ENCODE measurements around the gene KCNQ2. TPM values are rescaled to one million over a fixed set of nuclear protein-coding genes. Genes with fewer than 3 reads are reported as not detected.
"Not testable (repeated sequence)": the region's sequence is repeated elsewhere in the genome, so short reads cannot be mapped to it uniquely, and the experiment has no call there.

The KCNQ2 gene
- total and polyA plus RNA-seq, 12 donors: 0.69 to 81.6 (median 10.3) TPM; not detected in 3

DNA sequence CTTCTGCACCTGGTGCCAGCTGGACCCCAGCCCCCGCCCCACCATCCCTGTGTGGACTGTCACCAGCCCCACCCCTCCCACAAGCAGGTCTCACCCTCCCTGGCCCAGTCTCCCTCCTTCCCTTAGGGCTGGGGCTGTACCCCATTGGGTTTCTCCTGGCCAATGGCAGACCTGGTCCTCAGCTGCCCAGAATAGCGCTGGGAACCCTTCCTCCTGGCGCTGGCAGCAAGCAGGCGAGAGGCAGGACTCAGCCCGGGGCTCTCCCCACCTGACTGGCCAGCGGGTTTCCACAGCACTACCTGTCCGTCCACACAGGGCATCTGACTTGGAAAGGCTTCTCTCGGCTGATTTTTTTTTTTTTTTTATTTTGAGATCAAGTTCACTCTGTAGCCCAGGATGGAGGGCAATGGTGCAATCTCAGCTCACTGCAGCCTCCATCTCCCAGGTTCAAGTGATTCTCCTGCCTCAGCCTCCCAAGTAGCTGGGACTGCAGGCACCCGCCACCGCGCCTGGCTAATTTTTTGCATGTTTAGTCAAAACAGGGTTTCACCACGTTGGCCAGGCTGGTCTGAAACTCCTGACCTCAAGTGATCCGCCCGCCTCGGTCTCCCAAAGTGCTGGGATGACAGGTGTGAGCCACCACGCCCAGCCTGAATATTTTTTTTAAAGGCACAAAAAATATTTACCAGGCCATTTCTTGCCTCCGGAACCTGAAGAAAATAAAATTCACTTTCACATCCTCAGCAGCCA is 89.7 kb downstream of the KCNQ2 start:
- Histone ChIP-seq H3K4me1 (replicated peaks in 1 of 2) (no peaks in the 10 kb centered on the region), H3K36me3 (replicated peaks in 1 of 2) (no peaks in the 10 kb centered on the region), H3K9me3 (replicated peaks in 1 of 3) (peaks cover 0 to 7% (median 0%) of the 10 kb centered on the region in 3 donors), H3K27me3 (peaks cover 9% of the 10 kb centered on the region), H3K27ac (no peak overlapping the region), H3K4me3 (no peak overlapping the region)
- WGBS, 4 donors: 55 to 64% (median 61%) methylated on average over 16 to 17 of the region's 17 CpGs
- intact Hi-C loops (cut with DNase I): loop anchor here in 1 of 2 donors (2.0 kb wide), 1 partner anchor 74 kb away; no protein-coding TSS in a partner anchor
- TF ChIP-seq, protein P1, sequence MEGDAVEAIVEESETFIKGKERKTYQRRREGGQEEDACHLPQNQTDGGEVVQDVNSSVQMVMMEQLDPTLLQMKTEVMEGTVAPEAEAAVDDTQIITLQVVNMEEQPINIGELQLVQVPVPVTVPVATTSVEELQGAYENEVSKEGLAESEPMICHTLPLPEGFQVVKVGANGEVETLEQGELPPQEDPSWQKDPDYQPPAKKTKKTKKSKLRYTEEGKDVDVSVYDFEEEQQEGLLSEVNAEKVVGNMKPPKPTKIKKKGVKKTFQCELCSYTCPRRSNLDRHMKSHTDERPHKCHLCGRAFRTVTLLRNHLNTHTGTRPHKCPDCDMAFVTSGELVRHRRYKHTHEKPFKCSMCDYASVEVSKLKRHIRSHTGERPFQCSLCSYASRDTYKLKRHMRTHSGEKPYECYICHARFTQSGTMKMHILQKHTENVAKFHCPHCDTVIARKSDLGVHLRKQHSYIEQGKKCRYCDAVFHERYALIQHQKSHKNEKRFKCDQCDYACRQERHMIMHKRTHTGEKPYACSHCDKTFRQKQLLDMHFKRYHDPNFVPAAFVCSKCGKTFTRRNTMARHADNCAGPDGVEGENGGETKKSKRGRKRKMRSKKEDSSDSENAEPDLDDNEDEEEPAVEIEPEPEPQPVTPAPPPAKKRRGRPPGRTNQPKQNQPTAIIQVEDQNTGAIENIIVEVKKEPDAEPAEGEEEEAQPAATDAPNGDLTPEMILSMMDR (IDR thresholded peaks at IDR 0.05): no peak
- no peak for TF ChIP-seq POLR2A (IDR thresholded peaks at IDR 0.05)
- DNase-seq: no peak

DNA sequence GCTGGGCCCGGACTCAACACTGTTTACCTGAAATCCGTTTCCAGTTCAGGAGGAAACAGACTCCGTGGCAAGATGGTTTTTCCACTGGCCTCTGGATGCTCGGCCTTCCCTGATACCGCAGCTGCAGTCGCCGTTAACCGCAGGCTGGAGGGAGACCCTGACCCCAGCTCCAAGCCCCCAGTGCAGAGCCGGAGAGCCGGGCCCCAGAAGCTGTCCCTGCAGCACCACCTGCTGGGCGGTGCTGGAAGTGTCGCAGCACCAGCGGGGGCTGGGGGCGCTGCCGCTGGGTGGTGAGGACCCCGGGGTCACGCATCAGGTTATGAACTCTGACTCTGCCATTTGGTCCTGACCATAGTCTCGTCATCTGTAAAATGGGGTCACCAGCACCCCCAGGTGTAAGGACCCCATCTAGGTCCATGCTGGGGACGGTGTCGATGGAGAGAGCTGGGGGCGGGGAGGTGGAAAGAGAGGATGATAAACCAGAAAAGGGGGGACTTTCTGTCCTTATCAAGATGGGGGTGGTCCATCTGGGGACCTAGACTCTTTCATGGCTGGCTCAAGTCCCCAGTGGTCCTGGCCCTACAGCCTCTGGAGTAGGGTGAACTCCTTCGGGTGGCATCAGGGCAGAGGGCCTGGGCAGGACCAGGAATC is 90.5 kb downstream of the KCNQ2 start:
- 18 to 30% (median 21%) methylated on average over 15 to 22 of the region's 22 CpGs for WGBS, 4 donors
- peaks cover 11% of the 10 kb centered on the region for H3K27me3 ChIP-seq

DNA sequence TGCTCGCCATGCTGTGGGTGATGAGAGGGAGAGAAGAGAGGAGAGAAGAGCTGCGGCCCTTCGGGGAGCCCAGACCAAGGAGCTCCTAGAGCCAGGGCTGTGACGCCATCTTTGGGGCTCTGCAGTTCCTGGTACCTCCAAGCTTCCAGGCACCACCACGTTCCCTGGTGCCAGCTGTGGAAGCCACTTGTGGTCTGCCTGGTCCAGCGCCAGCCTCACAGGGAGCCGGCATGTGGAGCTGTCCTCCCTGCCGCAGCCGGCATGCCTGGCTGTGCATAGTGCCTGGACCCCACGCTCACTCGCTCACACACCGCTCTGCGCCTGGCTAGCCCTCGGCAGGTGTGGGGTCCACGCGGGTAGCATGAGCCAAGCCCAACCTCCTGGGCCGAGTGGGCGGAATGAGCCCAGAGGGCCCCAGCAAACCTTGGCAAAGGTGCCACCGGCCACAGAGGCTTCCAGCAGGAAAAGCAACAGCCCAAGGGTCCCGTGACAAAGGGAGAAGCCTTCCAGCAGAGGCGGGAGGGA is 92.0 kb downstream of the KCNQ2 start:
- H3K9me3 ChIP-seq (replicated peaks in 1 of 3): no peaks in the 10 kb centered on the region
- TF ChIP-seq POLR2A (IDR thresholded peaks at IDR 0.05): no peak
- TF ChIP-seq, protein P1 (IDR thresholded peaks at IDR 0.05): no peak
- H3K36me3 ChIP-seq (replicated peaks in 1 of 2): no peaks in the 10 kb centered on the region
- no peak overlapping the region for H3K27ac ChIP-seq
- H3K4me3 ChIP-seq: no peak overlapping the region
- no peaks in the 10 kb centered on the region for H3K4me1 ChIP-seq (replicated peaks in 1 of 2)
- 80 to 91% (median 88%) methylated on average over 19 to 21 of the region's 21 CpGs for WGBS, 4 donors
- peaks cover 16% of the 10 kb centered on the region for H3K27me3 ChIP-seq
- intact Hi-C loops (cut with DNase I): loop anchor here in 1 of 2 donors (2.0 kb wide), 1 partner anchor 70 kb away; no protein-coding TSS in a partner anchor
- DNase-seq: no peak

More for the DNA sequence above, 90.5 kb downstream of the KCNQ2 start:
- H3K27ac ChIP-seq: no peak overlapping the region
- no peaks in the 10 kb centered on the region for H3K4me1 ChIP-seq (replicated peaks in 1 of 2)
- intact Hi-C loops (cut with DNase I): loop anchor here (2.0 kb wide), 2 partner anchors 71 to 73 kb away; no protein-coding TSS in a partner anchor
- no peaks in the 10 kb centered on the region for H3K36me3 ChIP-seq (replicated peaks in 1 of 2)
- no peak for TF ChIP-seq POLR2A (IDR thresholded peaks at IDR 0.05)
- TF ChIP-seq, protein P1 (IDR thresholded peaks at IDR 0.05): peak; percentile 82 to 88 (median 84)
- H3K4me3 ChIP-seq: no peak overlapping the region
- peak in 1 of 7 donors; percentile 13 for DNase-seq
- H3K9me3 ChIP-seq (replicated peaks in 1 of 3): peaks cover 0 to 7% (median 0%) of the 10 kb centered on the region in 3 donors

DNA sequence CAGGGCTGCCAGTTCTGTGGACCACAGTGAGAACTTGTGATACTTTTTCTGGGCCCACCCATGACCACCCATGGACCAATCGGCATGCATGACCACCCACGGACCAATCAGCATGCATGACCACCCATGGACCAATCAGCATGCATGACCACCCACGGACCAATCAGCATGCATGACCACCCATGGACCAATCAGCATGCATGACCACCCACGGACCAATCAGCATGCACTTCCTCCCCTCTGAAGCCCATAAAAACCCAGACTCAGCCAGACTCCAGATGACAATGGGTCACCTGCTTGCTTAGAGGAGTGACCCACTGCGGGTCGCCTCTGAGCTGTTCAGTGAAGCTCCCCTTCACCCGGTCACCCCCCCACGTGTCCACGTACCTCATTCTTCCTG is 92.6 kb downstream of the KCNQ2 start:
- 81 to 90% (median 87%) methylated on average over 4 to 9 of the region's 9 CpGs for WGBS, 4 donors
- H3K27ac ChIP-seq; H3K9me3 ChIP-seq (replicated peaks in 1 of 3); H3K36me3 ChIP-seq (replicated peaks in 1 of 2); DNase-seq; H3K4me3 ChIP-seq; H3K4me1 ChIP-seq (replicated peaks in 1 of 2): not testable (repeated sequence)
- intact Hi-C loops (cut with DNase I): loop anchor here in 1 of 2 donors (2.0 kb wide), 1 partner anchor 69 kb away; no protein-coding TSS in a partner anchor
- peaks cover 16% of the 10 kb centered on the region for H3K27me3 ChIP-seq

Measured in adrenal gland (tissue), 12 donors.